Measurements from ENCODE around the gene ABCC9. TPM values are rescaled to one million over a fixed set of nuclear protein-coding genes. Genes with fewer than 3 reads are reported as not detected.
"Not testable (repeated sequence)": the region's sequence is repeated elsewhere in the genome, so short reads cannot be mapped to it uniquely, and the experiment has no call there.

Gene ABCC9
- total RNA-seq, 2 donors from 2014 or later = 0.05 to 0.19 TPM

DNA sequence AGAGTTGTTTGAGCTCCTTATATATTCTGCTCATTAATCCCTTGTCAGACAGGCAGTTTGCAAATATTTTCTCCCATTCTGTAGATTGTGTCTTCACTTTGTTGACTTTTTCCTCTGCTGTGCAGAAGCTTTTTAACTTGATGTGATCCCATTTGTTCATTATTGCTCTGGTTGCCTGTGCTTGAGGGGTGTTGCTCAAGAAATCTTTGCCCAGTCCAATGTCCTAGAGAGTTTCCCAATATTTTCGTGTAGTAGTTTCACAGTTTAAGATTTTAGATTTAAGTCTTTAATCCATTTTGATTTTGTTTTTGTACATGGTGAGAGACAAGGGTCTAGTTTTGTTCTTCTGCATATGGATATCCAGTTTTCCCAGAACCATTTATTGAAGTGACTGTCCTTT, 19.8 kb downstream of the ABCC9 start:
- ATAC-seq (replicated peaks in 1 of 2) (no peak), DNase-seq (no peak)
- H3K27ac Mint-ChIP-seq = no peak overlapping the region
- no peaks in the 10 kb centered on the region for H3K9me3 Mint-ChIP-seq
- H3K4me1 Mint-ChIP-seq (ENCODE audit: low read depth) = no peaks in the 10 kb centered on the region
- H3K27me3 Mint-ChIP-seq (ENCODE audit: low read depth) = peaks cover 13% of the 10 kb centered on the region
- no peak overlapping the region for H3K4me3 Mint-ChIP-seq
- no peaks in the 10 kb centered on the region for H3K36me3 Mint-ChIP-seq (ENCODE audit: insufficient read depth in 2 of 2)

DNA sequence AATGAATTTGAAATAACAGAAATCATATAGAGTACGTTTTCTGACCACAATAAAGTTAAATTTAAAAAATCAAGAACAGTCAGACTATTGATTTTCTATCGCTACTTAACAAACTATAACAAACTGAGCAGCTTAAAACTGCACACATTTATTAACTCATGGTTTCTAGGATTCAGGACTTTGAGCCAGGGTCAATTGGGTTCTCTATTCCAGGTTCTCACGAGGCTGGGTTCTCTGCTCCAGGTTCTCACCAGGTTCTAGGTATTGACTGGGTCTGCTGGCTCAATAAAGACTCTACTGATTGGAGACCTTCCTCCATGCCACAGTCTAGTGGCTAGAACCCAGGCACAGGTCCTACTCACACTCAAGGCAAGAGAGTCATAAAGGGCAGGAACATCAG, 22.8 kb downstream of the ABCC9 start:
- no peak for DNase-seq
- ATAC-seq (replicated peaks in 1 of 2) = no peak
- Mint-ChIP-seq H3K27me3 (ENCODE audit: low read depth) (peaks cover 13% of the 10 kb centered on the region), H3K4me1 (ENCODE audit: low read depth) (no peaks in the 10 kb centered on the region), H3K9me3 (no peaks in the 10 kb centered on the region), H3K36me3 (ENCODE audit: insufficient read depth in 2 of 2) (no peaks in the 10 kb centered on the region), H3K4me3 (no peak overlapping the region), H3K27ac (no peak overlapping the region)

DNA sequence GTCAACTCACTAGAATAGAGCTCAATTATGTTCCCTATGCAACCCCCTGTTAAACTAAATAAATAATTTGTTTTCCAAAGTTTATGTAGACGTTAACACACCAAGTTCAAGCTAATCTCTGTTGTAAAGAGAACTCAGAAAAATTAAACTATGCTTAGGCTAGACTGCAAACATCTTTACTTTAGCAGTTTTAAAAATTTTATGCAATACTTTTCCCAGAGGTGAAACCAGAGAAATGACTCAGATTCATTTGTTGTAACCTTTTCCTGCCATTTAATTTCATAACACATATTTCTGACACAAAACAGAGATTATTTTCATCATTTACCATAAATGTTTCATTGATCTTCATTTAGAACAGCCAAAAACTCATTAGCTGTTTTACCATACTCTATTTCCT, 27.4 kb downstream of the ABCC9 start:
- no peak for DNase-seq
- Mint-ChIP-seq H3K27me3 (ENCODE audit: low read depth) (no peaks in the 10 kb centered on the region), H3K4me1 (ENCODE audit: low read depth) (no peaks in the 10 kb centered on the region), H3K27ac (no peak overlapping the region), H3K36me3 (ENCODE audit: insufficient read depth in 2 of 2) (no peaks in the 10 kb centered on the region), H3K4me3 (no peak overlapping the region), H3K9me3 (no peaks in the 10 kb centered on the region)
- ATAC-seq (replicated peaks in 1 of 2) = no peak

DNA sequence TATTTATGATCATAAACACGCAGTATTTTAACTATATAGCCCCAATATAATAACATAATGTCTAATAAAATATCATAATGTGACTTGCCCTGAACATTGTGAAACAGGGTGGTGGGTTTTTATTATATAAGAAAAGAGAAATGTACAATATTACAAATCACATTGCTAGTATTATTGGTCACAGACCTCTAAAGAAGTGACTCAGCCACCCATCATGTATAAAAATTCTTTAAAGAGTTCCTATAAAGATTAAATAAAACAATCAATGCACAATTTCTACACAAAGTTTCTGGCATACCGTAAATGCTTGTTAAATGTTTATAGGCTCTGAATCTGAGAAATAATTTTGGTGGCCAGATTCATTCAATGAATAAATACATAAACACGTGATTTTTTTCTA, 28.9 kb downstream of the ABCC9 start:
- DNase-seq (no peak), ATAC-seq (replicated peaks in 1 of 2) (no peak)
- H3K36me3 Mint-ChIP-seq (ENCODE audit: insufficient read depth in 2 of 2) = no peaks in the 10 kb centered on the region
- no peaks in the 10 kb centered on the region for H3K9me3 Mint-ChIP-seq
- no peaks in the 10 kb centered on the region for H3K27me3 Mint-ChIP-seq (ENCODE audit: low read depth)
- H3K4me3 Mint-ChIP-seq = no peak overlapping the region
- no peaks in the 10 kb centered on the region for H3K4me1 Mint-ChIP-seq (ENCODE audit: low read depth)
- H3K27ac Mint-ChIP-seq = no peak overlapping the region

DNA sequence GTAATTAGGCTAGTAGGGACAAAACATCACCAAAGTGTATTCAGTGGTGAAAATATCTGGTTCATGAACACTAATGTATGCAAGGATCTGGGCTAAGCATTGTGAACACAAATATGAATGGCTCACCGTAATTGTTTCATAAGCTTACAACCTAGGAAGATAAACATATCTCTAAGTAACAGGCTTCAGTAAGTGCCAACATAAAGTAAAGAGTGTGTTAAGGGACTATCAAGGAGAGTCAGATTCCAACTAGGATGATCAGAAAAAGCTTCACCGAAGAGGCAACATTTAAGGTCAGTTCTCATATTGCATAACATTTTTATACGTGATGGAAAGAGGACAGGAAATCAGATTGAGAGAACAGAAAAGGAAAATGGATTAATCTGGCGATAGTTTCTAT, 29.4 kb downstream of the ABCC9 start:
- H3K4me3 Mint-ChIP-seq = no peak overlapping the region
- no peak for ATAC-seq (replicated peaks in 1 of 2)
- no peaks in the 10 kb centered on the region for H3K27me3 Mint-ChIP-seq (ENCODE audit: low read depth)
- H3K27ac Mint-ChIP-seq = no peak overlapping the region
- no peaks in the 10 kb centered on the region for H3K9me3 Mint-ChIP-seq
- H3K4me1 Mint-ChIP-seq (ENCODE audit: low read depth) = no peaks in the 10 kb centered on the region
- H3K36me3 Mint-ChIP-seq (ENCODE audit: insufficient read depth in 2 of 2) = no peaks in the 10 kb centered on the region
- no peak for DNase-seq

DNA sequence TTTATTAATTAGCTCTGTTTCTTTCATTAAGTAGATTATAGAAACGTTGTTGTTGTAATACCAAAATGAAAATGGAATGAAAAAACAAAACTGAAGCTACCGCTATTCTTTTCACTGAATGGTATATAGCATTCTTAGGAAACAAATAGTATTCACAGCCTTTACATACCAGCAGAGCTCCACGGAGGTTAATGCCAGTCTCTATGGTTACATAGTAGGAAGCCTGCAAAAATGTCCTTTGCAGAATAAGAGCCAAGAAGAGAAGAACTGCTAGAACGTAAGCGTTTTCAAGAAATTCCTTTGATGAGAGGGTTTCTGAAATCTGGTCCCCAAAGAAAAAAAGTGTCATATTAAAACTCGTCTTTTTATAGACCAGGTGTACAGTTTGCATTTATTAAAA, 30.6 kb downstream of the ABCC9 start:
- H3K9me3 Mint-ChIP-seq = no peaks in the 10 kb centered on the region

DNA sequence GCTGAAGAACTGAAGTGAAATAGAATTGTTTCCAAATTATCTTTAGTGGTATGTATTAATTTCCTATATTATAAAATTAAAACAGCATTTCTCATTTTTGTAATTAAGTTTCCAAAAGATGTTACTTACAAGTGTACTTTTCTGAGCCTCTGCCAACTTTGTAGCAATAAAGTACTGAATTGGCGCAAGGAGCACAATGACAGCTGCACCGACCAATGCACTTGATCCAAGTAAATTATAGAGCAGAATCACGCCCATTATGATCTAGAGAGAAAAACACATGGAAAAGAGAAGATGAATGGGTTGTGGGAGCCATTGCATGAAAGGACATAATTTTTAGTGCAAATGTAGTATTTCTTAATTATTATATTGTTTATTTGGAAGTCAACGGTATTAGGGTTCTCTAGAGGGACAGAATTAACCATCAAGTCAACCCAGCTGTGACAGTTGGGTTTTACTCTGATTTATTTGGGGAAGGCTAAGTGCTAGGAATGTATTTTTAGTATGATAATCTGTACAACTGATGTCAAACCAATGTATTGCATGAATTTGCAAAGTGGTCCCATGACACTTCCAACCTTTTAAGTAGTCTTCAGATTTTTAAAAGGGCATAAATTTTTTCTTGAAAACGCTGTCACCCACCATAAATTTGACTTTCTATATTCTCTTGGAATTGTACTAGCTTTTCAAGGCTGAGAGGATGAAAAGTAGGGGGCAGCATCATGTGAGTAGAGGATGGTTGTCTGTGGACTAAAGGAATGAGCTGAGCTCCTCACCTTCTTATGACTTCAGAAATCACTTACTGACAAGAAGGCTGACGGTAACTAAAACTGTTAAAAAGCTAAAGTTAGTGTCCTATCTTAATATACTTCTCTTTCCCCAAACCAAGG, 33.0 kb downstream of the ABCC9 start:
- Mint-ChIP-seq H3K9me3 (no peaks in the 10 kb centered on the region), H3K36me3 (ENCODE audit: insufficient read depth in 2 of 2) (no peaks in the 10 kb centered on the region), H3K27ac (no peak overlapping the region), H3K4me1 (ENCODE audit: low read depth) (no peaks in the 10 kb centered on the region), H3K4me3 (no peak overlapping the region), H3K27me3 (ENCODE audit: low read depth) (no peaks in the 10 kb centered on the region)
- ATAC-seq (replicated peaks in 1 of 2) = no peak
- no peak for DNase-seq

More for the DNA sequence above, 30.6 kb downstream of the ABCC9 start:
- Mint-ChIP-seq H3K4me1 (ENCODE audit: low read depth) (no peaks in the 10 kb centered on the region), H3K36me3 (ENCODE audit: insufficient read depth in 2 of 2) (no peaks in the 10 kb centered on the region), H3K27ac (no peak overlapping the region), H3K4me3 (no peak overlapping the region), H3K27me3 (ENCODE audit: low read depth) (no peaks in the 10 kb centered on the region)
- no peak for ATAC-seq (replicated peaks in 1 of 2)
- DNase-seq = no peak

DNA sequence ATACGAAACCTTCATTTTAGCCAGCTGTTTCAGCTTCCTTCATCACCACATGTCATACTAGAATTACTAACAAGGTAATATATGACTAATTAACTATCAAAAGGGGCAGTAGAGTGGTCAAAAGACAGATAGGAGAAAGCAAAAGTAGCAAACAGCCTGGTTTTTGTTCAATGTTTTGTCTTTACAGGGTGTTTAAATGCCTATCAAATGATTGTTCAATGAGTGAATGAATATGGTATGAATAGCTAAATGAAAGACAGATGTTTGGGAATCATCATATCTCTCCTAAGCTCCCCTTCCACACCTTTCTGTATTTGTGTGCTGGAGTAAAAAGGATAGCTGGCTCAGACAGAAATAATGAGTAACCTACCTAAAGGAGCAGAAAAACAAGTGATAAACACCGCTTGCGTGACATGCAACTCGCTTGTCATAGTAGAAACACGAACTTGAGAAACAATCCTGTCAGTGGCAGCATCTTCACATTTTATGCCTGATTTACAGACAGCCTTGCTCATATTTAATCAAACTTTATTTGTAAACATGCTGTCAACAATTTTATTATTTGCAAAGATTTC, 34.2 kb downstream of the ABCC9 start:
- DNase-seq (no peak), ATAC-seq (replicated peaks in 1 of 2) (peak in 1 of 2 donors; percentile 33)
- H3K36me3 Mint-ChIP-seq (ENCODE audit: insufficient read depth in 2 of 2) = no peaks in the 10 kb centered on the region
- H3K27me3 Mint-ChIP-seq (ENCODE audit: low read depth) = no peaks in the 10 kb centered on the region
- H3K27ac Mint-ChIP-seq = no peak overlapping the region
- no peaks in the 10 kb centered on the region for H3K9me3 Mint-ChIP-seq
- H3K4me1 Mint-ChIP-seq (ENCODE audit: low read depth) = no peaks in the 10 kb centered on the region
- no peak overlapping the region for H3K4me3 Mint-ChIP-seq

DNA sequence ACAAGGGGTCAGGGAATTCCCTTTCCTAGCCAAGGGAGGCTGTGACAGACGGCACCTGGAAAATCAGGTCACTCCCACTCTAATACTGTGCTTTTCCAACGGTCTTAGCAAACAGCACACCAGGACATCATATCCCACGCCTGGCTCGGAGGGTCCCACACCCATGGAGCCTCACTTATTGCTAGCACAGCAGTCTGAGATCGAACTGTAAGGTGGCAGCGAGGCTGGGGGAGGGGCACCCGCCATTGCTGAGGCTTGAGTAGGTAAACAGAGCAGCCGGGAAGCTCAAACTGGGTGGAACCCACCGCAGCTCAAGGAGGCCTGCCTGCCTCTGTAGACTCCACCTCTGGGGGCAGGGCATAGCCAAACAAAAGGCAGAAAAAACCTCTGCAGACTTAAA, 41.7 kb downstream of the ABCC9 start:
- not testable (repeated sequence) for H3K4me3 Mint-ChIP-seq; H3K9me3 Mint-ChIP-seq; DNase-seq; H3K36me3 Mint-ChIP-seq (ENCODE audit: insufficient read depth in 2 of 2); H3K27me3 Mint-ChIP-seq (ENCODE audit: low read depth); H3K4me1 Mint-ChIP-seq (ENCODE audit: low read depth); H3K27ac Mint-ChIP-seq; ATAC-seq (replicated peaks in 1 of 2)

DNA sequence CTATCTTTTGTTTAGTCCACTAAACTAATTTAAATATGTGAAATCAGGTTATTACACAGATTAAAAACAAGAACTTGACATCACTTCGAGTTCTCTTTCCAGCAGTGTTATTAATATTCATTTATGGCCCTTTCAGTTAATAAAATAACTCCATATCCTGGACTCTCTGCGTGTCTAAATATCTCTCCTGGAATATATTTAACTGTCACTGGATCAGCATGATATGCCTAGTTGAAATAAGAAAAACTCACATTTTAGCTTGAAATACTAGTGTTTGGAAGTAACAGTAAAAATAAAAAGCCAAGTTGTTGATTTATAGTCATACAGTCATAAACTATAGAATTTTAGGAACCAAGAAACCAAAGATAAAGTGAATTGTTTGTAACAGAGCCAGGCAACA, 45.6 kb downstream of the ABCC9 start:
- Mint-ChIP-seq H3K27ac (no peak overlapping the region), H3K27me3 (ENCODE audit: low read depth) (no peaks in the 10 kb centered on the region), H3K4me3 (no peak overlapping the region), H3K36me3 (ENCODE audit: insufficient read depth in 2 of 2) (no peaks in the 10 kb centered on the region), H3K4me1 (ENCODE audit: low read depth) (no peaks in the 10 kb centered on the region), H3K9me3 (peaks cover 0 to 3% of the 10 kb centered on the region in 2 donors)
- ATAC-seq (replicated peaks in 1 of 2) (no peak), DNase-seq (no peak)

DNA sequence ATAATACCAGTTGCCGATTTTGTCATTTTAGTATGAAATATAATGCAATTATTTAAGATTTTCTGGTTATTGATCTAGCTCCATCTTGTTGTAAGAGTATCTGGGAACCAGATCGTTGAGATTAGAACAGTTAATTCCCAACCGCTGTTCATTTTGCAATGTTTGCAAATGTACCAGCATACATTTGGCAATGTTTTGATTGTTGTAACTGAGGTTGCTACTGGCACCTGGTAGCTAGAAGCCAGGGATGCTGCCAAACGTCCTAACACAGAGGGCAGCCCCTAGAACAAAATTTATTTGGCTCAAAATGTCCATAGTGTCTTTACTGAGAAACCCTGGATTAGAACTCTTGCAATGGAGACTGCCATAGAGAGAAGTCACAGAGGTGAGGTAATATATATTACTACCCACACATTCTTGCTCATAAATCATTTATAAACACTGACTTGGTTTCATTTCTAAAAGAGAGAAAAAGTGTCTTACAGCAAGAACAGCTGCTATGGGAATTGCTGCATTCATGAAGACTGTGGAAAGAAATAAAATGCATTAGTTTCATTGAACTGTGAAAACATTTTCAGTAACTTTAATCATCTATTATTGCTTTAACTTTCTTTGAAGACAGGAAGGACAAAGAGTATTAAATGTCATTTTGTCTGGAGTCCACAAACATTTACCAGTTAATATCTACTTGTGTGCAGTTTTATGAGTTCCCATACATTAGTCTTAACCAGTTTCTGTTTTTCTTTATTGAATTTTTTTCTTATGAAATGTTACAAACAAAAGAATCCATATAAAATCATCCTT, 46.2 kb downstream of the ABCC9 start:
- ATAC-seq (replicated peaks in 1 of 2) (no peak), DNase-seq (no peak)
- no peak overlapping the region for H3K27ac Mint-ChIP-seq
- H3K27me3 Mint-ChIP-seq (ENCODE audit: low read depth) = no peaks in the 10 kb centered on the region
- H3K4me3 Mint-ChIP-seq = no peak overlapping the region
- no peaks in the 10 kb centered on the region for H3K4me1 Mint-ChIP-seq (ENCODE audit: low read depth)
- H3K9me3 Mint-ChIP-seq = peaks cover 0 to 5% of the 10 kb centered on the region in 2 donors
- no peaks in the 10 kb centered on the region for H3K36me3 Mint-ChIP-seq (ENCODE audit: insufficient read depth in 2 of 2)

DNA sequence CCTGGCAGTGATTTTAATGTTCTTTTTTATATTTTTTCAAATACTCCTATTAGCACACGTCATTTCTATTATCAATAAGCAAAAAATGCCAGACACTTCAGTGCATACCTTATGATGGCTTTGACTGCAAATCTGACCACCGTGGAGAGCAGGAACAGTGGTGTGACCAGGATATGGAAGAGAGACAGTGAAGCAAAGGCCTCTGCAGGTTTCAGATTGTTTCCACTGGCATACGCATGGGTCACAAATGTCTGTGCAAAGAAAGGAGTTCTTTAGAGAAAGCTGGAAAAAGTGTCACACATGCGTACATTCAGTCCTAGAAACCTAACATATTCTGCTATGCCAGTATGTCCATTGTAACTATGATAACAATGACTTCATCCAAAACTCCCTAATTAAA, 47.3 kb downstream of the ABCC9 start:
- no peaks in the 10 kb centered on the region for H3K4me1 Mint-ChIP-seq (ENCODE audit: low read depth)
- H3K27me3 Mint-ChIP-seq (ENCODE audit: low read depth) = no peaks in the 10 kb centered on the region
- ATAC-seq (replicated peaks in 1 of 2) = no peak
- H3K9me3 Mint-ChIP-seq = peaks cover 0 to 5% of the 10 kb centered on the region in 2 donors
- DNase-seq = no peak
- H3K36me3 Mint-ChIP-seq (ENCODE audit: insufficient read depth in 2 of 2) = no peaks in the 10 kb centered on the region
- no peak overlapping the region for H3K27ac Mint-ChIP-seq
- H3K4me3 Mint-ChIP-seq = no peak overlapping the region

DNA sequence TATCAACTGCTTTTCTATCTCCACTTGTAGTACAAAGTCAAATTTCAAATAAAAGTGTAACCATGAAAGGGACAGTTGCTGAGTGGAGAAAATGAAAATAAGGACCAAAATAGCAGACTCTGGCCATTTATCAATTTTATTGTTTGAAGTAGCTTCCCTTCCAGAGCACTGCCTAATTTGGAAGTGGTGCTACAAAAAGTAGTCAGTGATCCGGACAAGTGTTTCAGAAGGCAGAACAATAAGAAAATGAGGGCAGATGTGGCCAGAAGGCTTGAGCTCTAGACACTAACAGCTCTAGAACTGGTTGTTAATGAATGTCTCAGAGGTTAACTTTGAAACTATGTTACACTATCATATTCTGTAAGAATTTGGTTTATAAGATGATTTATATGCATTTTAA, 48.9 kb downstream of the ABCC9 start:
- H3K4me1 Mint-ChIP-seq (ENCODE audit: low read depth) = no peaks in the 10 kb centered on the region
- no peak for ATAC-seq (replicated peaks in 1 of 2)
- H3K27ac Mint-ChIP-seq = no peak overlapping the region
- H3K9me3 Mint-ChIP-seq = peaks cover 0 to 5% of the 10 kb centered on the region in 2 donors
- no peak for DNase-seq
- no peaks in the 10 kb centered on the region for H3K36me3 Mint-ChIP-seq (ENCODE audit: insufficient read depth in 2 of 2)
- H3K4me3 Mint-ChIP-seq = no peak overlapping the region
- H3K27me3 Mint-ChIP-seq (ENCODE audit: low read depth) = no peaks in the 10 kb centered on the region
